ENCODE measurements around the gene ANKRD33B. TPM values are rescaled to one million over a fixed set of nuclear protein-coding genes. Genes with fewer than 3 reads are reported as not detected.

The ANKRD33B gene
- polyA plus RNA-seq, 1 donor (not counting 4 experiments of a cell fraction or from before 2014, with no cell fraction given), result 1.9 TPM

GRCh38 chr5:10684303-10685086 is 120.6 kb downstream of the ANKRD33B start:
- Histone ChIP-seq H3K36me3 (ENCODE audit: control insufficient read depth in 2 of 2, extremely low read depth in 1 of 2, insufficient read depth in 2 of 2, low read length in 2 of 2) (peaks cover 7 to 33% of the 10 kb centered on the region in 2 experiments), H3K9me1 (ENCODE audit: control insufficient read depth, extremely low read depth, insufficient read depth, low read length) (peaks cover 2% of the 10 kb centered on the region), H3K79me2 (ENCODE audit: control insufficient read depth, insufficient read depth, low read length) (peaks cover 3% of the 10 kb centered on the region), H4K20me1 (ENCODE audit: control insufficient read depth, extremely low read depth, insufficient read depth, low read length) (peaks cover 3% of the 10 kb centered on the region), H3K27ac (ENCODE audit: control insufficient read depth, insufficient read depth, low read length) (peak overlapping the region; percentile 2), H3K4me1 (ENCODE audit: control insufficient read depth, extremely low read depth, insufficient read depth, low read length) (peaks cover 11% of the 10 kb centered on the region), H3K27me3 (ENCODE audit: control insufficient read depth, extremely low read depth, insufficient read depth, low read length) (no peaks in the 10 kb centered on the region), H2AFZ (ENCODE audit: control insufficient read depth, low read length) (no peak overlapping the region), H3K9ac (ENCODE audit: control insufficient read depth, extremely low read depth, insufficient read depth, low read length) (no peak overlapping the region), H3K4me3 (ENCODE audit: control insufficient read depth in 2 of 3, extremely low read depth in 1 of 3, insufficient read depth in 2 of 3, low read depth in 1 of 3, low read length in 3 of 3) (no peak overlapping the region), H3K9me3 (ENCODE audit: control insufficient read depth, low read depth, low read length) (no peaks in the 10 kb centered on the region), H3K4me2 (ENCODE audit: control insufficient read depth, extremely low read depth, insufficient read depth, low read depth, low read length) (peak overlapping the region; percentile 29)
- dilution Hi-C loops (cut with MboI; ENCODE audit: extremely low pct_ligation_motif_present, low sequenced_read_pairs), result no loop called here
- FAIRE-seq, result peak; percentile 56
- no peak for DNase-seq (ENCODE audit: low read depth, low spot score)
- TF ChIP-seq, protein P1, sequence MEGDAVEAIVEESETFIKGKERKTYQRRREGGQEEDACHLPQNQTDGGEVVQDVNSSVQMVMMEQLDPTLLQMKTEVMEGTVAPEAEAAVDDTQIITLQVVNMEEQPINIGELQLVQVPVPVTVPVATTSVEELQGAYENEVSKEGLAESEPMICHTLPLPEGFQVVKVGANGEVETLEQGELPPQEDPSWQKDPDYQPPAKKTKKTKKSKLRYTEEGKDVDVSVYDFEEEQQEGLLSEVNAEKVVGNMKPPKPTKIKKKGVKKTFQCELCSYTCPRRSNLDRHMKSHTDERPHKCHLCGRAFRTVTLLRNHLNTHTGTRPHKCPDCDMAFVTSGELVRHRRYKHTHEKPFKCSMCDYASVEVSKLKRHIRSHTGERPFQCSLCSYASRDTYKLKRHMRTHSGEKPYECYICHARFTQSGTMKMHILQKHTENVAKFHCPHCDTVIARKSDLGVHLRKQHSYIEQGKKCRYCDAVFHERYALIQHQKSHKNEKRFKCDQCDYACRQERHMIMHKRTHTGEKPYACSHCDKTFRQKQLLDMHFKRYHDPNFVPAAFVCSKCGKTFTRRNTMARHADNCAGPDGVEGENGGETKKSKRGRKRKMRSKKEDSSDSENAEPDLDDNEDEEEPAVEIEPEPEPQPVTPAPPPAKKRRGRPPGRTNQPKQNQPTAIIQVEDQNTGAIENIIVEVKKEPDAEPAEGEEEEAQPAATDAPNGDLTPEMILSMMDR (optimal IDR thresholded peaks at IDR 0.05 in 1 of 3, IDR thresholded peaks at IDR 0.05 in 1 of 3, conservative IDR thresholded peaks at IDR 0.05 in 1 of 3; ENCODE audit: extremely low read depth in 1 of 3, insufficient read depth in 2 of 3, low read length in 3 of 3), result no peak
- TF ChIP-seq EZH2 (IDR thresholded peaks at IDR 0.05; ENCODE audit: low read length), result no peak

DNA sequence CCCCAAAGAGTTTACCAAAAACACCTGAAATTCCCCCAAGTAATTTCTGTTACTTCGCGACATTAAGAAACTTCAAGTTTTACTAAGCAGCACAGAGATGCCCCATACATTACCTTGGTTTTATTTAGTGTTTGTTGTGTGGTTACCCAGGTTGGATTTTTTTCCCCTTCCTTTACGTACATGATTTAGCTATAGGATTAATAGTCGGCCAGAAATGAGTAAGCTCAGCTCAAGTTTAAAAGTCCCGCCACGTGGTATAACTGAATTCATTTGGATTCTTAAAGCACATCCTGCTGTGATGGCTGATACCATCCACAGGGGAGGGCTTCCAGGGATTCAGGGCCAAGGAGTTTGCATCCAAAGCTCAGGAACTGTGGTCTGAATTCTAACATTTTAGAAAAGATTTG is 121.2 kb downstream of the ANKRD33B start:
- H3K9ac ChIP-seq (ENCODE audit: control insufficient read depth, extremely low read depth, insufficient read depth, low read length), result no peak overlapping the region
- peaks cover 11% of the 10 kb centered on the region for H3K4me1 ChIP-seq (ENCODE audit: control insufficient read depth, extremely low read depth, insufficient read depth, low read length)
- no peak overlapping the region for H3K4me3 ChIP-seq (ENCODE audit: control insufficient read depth in 2 of 3, extremely low read depth in 1 of 3, insufficient read depth in 2 of 3, low read depth in 1 of 3, low read length in 3 of 3)
- no peaks in the 10 kb centered on the region for H3K9me3 ChIP-seq (ENCODE audit: control insufficient read depth, low read depth, low read length)
- no peak overlapping the region for H3K4me2 ChIP-seq (ENCODE audit: control insufficient read depth, extremely low read depth, insufficient read depth, low read depth, low read length)
- no peak overlapping the region for H2AFZ ChIP-seq (ENCODE audit: control insufficient read depth, low read length)
- peaks cover 6% of the 10 kb centered on the region for H3K79me2 ChIP-seq (ENCODE audit: control insufficient read depth, insufficient read depth, low read length)
- DNase-seq (ENCODE audit: low read depth, low spot score) (no peak), FAIRE-seq (no peak)
- TF ChIP-seq, protein P1 (optimal IDR thresholded peaks at IDR 0.05 in 1 of 3, IDR thresholded peaks at IDR 0.05 in 1 of 3, conservative IDR thresholded peaks at IDR 0.05 in 1 of 3; ENCODE audit: extremely low read depth in 1 of 3, insufficient read depth in 2 of 3, low read length in 3 of 3), result no peak
- TF ChIP-seq EZH2 (IDR thresholded peaks at IDR 0.05; ENCODE audit: low read length), result no peak
- dilution Hi-C loops (cut with MboI; ENCODE audit: extremely low pct_ligation_motif_present, low sequenced_read_pairs), result no loop called here
- H3K36me3 ChIP-seq (ENCODE audit: control insufficient read depth in 2 of 2, extremely low read depth in 1 of 2, insufficient read depth in 2 of 2, low read length in 2 of 2), result peaks cover 7 to 27% of the 10 kb centered on the region in 2 experiments
- H3K27ac ChIP-seq (ENCODE audit: control insufficient read depth, insufficient read depth, low read length), result no peak overlapping the region
- peaks cover 2% of the 10 kb centered on the region for H3K9me1 ChIP-seq (ENCODE audit: control insufficient read depth, extremely low read depth, insufficient read depth, low read length)
- no peaks in the 10 kb centered on the region for H3K27me3 ChIP-seq (ENCODE audit: control insufficient read depth, extremely low read depth, insufficient read depth, low read length)
- peaks cover 3% of the 10 kb centered on the region for H4K20me1 ChIP-seq (ENCODE audit: control insufficient read depth, extremely low read depth, insufficient read depth, low read length)

Data from keratinocyte (primary cell).